ENCODE measurements around the gene DNMT3L.

DNA sequence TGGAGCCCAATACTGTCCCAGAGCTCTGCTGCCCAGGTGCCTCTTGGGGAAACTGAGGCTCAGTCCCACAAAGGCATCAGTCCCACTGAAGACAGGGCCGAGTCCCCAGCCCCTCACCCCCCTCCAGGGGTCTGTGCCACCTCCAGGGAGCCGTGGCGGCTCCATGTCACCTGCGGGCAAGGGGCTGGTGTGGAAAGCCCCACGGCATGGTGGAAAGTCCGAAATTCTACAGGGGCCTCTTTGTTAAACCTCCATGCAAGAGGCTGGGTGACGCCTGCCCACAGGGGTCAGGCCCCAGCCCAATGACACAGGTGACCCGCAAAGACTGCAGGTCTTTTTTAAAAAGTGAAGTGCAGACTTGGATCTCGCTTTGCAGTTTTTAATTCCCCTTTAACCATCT, 20.7 kb upstream of the DNMT3L start:
- TF ChIP-seq, protein P1, sequence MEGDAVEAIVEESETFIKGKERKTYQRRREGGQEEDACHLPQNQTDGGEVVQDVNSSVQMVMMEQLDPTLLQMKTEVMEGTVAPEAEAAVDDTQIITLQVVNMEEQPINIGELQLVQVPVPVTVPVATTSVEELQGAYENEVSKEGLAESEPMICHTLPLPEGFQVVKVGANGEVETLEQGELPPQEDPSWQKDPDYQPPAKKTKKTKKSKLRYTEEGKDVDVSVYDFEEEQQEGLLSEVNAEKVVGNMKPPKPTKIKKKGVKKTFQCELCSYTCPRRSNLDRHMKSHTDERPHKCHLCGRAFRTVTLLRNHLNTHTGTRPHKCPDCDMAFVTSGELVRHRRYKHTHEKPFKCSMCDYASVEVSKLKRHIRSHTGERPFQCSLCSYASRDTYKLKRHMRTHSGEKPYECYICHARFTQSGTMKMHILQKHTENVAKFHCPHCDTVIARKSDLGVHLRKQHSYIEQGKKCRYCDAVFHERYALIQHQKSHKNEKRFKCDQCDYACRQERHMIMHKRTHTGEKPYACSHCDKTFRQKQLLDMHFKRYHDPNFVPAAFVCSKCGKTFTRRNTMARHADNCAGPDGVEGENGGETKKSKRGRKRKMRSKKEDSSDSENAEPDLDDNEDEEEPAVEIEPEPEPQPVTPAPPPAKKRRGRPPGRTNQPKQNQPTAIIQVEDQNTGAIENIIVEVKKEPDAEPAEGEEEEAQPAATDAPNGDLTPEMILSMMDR (IDR thresholded peaks at IDR 0.05 in 8 of 11, conservative IDR thresholded peaks at IDR 0.05 in 3 of 11): no peak
- TF ChIP-seq POLR2AphosphoS5 (IDR thresholded peaks at IDR 0.05): no peak
- TF ChIP-seq POLR2A (IDR thresholded peaks at IDR 0.05): no peak

Measured in spleen (tissue), 7 donors.